Activated naive CD4-positive, alpha-beta T cell treated with anti-CD3 and anti-CD28 coated beads, Interleukin-2, amount 10 ng/mL, durations not matched to agents 7 days and 5 days (primary cell): ENCODE results near the gene POLR3A.

Experiments
- CTCF ChIA-PET: fragments of 350-600 bp; sonication (Branson Sonifier 250); formaldehyde crosslinking; loops from one replicate; lab custom pipeline; 2021; ENCODE audit warnings: antibody characterized with exemption; lab: Charles Lee
- DNase-seq: peaks from one replicate; pipeline ENCODE4 v3.0.0-alpha.2; 2020
- H3K27ac Mint-ChIP-seq: one replicate; pipeline ENCODE4 v1.8.0; 2021; ENCODE audit warnings: mild to moderate bottlenecking, moderate library complexity, mixed read lengths
- H3K27me3 Mint-ChIP-seq: one replicate; pipeline ENCODE4 v1.8.0; 2021; ENCODE audit warnings: mild to moderate bottlenecking, mixed read lengths
- H3K36me3 Mint-ChIP-seq: one replicate; pipeline ENCODE4 v1.8.0; 2021; ENCODE audit warnings: mixed read lengths
- H3K4me1 Mint-ChIP-seq: one replicate; pipeline ENCODE4 v1.8.0; 2021; ENCODE audit warnings: mixed read lengths
- H3K4me3 Mint-ChIP-seq: one replicate; pipeline ENCODE4 v1.8.0; 2021; ENCODE audit warnings: mild to moderate bottlenecking, moderate library complexity, mixed read lengths
- H3K9me3 Mint-ChIP-seq: one replicate; pipeline ENCODE4 v1.8.0; 2021; ENCODE audit warnings: mixed read lengths

POLR3A gene

GRCh38 chr10:78042058-78042751, 12.9 kb upstream of the POLR3A start:
- no peaks in the 10 kb centered on the region for H3K27me3 Mint-ChIP-seq
- peak overlapping the region; percentile 25 for H3K27ac Mint-ChIP-seq
- CTCF ChIA-PET: no interaction called here
- H3K36me3 Mint-ChIP-seq: peaks cover 42% of the 10 kb centered on the region
- peaks cover 48% of the 10 kb centered on the region for H3K4me1 Mint-ChIP-seq
- H3K4me3 Mint-ChIP-seq: no peak overlapping the region
- DNase-seq: no peak
- H3K9me3 Mint-ChIP-seq: no peaks in the 10 kb centered on the region

DNA sequence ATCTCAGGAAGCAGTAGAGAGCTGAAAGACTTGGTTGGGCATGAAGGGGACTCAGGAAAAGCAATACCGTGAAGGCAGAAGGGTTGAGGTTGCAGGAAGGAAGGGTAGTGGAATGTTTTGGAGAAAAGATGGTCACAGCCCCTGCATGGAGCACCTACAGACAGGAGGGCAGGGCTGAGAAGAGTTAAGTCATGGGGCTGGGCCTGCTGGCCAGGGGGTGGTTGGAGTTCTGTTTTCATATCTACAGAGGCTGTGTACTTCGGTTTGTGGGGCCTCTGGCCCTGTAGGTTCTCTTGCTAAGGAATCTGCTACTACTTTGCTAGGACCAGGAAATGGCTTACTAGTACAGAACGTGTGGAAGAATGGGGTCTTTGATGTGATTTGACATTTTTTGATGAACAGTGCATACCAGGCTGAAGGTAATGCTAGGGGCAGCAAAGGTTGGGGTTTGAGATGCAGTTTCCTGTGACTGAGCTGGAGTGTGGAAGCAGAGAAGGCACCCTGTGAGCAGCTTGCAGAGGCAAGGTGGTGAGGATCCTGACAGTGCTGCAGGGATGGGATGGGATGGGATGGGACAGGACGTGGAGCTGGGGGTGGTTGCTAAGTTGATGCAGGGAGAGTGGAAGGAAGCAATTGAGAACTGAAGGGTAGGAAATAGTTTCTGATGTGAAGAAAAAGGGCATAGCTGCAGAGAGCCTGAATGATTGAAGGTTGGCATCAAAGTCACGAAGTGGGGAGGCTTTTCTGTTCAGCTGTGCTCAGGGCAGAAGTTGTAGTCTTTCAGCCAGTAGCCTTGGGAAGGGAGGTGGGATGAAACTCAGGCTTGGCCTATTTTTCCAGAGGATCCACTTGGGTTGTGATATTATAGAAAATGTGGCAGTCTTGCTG, 12.1 kb upstream of the POLR3A start:
- CTCF ChIA-PET: interaction anchor here (0.6 kb wide), 1 partner anchor 8 kb away, joined by 3 read pairs; no protein-coding TSS in a partner anchor
- Mint-ChIP-seq H3K9me3 (no peaks in the 10 kb centered on the region), H3K4me1 (peaks cover 54% of the 10 kb centered on the region), H3K27me3 (no peaks in the 10 kb centered on the region), H3K36me3 (peaks cover 49% of the 10 kb centered on the region), H3K4me3 (no peak overlapping the region), H3K27ac (peak overlapping the region; percentile 39)
- DNase-seq: no peak

DNA sequence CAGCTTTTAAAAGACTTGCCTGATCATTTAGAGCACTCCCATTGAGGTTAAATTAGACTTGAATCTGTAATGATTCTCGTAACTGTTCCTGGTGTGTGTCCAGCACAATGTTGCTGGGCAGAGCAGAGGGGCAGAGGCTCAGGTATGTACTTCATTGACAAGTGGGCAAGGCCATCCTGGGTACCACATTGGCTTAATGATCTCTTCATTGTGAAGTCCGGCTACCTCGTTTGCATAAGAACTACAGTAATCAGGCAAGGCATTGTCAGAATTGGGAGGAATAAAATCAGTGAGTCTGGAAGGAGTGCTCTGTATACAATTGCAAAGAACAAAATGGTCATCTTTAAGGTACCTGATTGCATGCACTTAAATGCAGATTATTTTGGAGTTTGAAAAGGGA, 10.4 kb upstream of the POLR3A start:
- no peak overlapping the region for H3K4me3 Mint-ChIP-seq
- H3K4me1 Mint-ChIP-seq: peaks cover 65% of the 10 kb centered on the region
- H3K9me3 Mint-ChIP-seq: no peaks in the 10 kb centered on the region
- no peaks in the 10 kb centered on the region for H3K27me3 Mint-ChIP-seq
- H3K27ac Mint-ChIP-seq: no peak overlapping the region
- CTCF ChIA-PET: interaction anchor here (1.7 kb wide), 1 partner anchor 8 kb away, joined by 4 read pairs; no protein-coding TSS in a partner anchor
- peaks cover 65% of the 10 kb centered on the region for H3K36me3 Mint-ChIP-seq
- no peak for DNase-seq

DNA sequence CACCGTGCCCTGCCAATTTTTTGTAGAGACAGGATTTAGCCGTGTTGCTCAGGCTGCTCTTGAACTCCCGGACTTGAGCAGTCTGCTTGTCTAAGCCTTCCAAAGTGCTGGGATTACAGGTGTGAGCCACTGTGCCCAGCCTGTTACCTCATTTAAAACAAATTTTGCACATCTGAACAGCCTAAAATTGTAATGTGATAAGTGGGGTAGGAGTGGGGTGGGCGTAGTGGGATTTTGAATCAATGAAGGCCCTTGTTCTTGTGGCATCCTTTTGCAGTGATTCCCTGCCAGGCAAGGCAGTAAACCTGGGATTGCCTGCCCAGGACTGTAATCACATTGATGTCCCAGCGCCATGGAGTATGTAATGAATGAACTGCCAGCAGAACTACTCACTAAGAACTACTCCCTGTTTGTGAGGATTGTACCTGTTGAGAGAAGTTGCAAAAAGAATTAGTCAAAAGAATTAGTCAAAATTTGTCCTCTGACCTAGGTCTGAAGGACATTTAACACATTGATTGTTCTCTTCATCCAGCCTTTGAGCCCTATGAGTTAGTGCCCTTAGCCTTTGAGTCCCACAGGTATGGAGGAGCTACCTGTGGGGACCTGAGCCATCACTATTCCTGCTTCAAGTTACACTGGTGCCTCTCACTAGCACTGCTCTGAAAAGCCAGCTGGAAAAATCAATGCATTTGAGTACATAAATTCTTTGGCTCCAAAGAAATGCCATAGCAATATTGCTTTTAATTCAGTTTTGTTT, 9.7 kb upstream of the POLR3A start:
- DNase-seq: no peak
- Mint-ChIP-seq H3K4me3 (no peak overlapping the region), H3K9me3 (no peaks in the 10 kb centered on the region), H3K27ac (no peak overlapping the region), H3K36me3 (peaks cover 70% of the 10 kb centered on the region), H3K4me1 (peaks cover 63% of the 10 kb centered on the region), H3K27me3 (no peaks in the 10 kb centered on the region)
- CTCF ChIA-PET: interaction anchor here (1.7 kb wide), 1 partner anchor 8 kb away, joined by 4 read pairs; no protein-coding TSS in a partner anchor

DNA sequence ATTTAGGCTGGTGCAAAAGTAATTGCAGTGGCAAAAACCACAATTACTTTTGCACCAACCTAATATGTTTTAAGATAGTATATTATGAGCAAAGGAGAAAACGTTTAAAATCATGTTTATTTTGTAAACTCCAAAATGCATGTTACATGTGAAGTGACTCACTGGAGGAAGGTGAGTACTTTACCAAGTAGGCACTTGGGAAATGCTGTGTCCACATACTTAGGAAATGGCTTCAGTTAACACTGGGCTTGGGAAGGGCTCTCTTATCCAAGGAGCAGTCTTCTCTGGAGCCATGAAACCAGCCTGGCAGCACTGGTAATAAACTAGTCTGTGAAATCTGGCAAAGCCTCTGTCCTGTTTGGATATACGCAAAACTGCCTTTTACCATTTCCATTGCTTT, 8.8 kb upstream of the POLR3A start:
- peaks cover 70% of the 10 kb centered on the region for H3K36me3 Mint-ChIP-seq

DNA sequence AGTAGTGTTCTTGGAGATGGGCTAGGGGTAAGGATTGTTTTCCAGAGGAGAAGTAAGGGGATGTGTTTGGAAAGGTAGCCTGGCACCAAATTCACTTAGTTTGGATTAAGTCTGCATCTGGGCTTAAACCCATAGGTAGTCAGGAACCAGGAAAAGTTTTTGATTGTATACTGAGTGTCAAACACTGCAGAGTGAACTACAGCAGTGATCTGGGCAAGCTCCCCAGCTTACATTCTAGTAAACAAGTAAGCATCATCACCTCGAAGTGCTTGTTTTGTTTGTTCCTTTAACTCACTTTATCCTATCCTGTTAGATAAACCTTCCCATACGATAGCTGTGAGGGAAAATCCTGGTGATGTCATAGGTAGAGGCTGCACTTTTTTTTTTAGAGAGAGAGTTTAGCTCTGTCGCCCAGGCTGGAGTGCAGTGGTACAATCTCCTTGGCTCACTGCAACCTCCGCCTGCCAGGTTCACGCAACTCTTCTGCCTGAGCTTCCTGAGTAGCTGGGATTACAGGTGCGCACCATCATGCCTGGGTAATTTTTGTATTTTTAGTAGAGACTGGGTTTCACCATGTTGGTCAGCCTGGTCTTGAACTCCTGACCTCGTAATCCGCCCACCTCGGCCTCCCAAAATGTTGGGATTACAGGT, 6.7 kb upstream of the POLR3A start:
- CTCF ChIA-PET: interaction anchor here (2.3 kb wide), 1 partner anchor 11 kb away, joined by 15 read pairs; no protein-coding TSS in a partner anchor
- Mint-ChIP-seq H3K36me3 (peaks cover 57% of the 10 kb centered on the region), H3K27me3 (no peaks in the 10 kb centered on the region), H3K9me3 (no peaks in the 10 kb centered on the region), H3K4me1 (peaks cover 57% of the 10 kb centered on the region), H3K4me3 (peak overlapping the region; percentile 82), H3K27ac (peak overlapping the region; percentile 5)
- no peak for DNase-seq

More for the DNA sequence above, 8.8 kb upstream of the POLR3A start:
- H3K4me1 Mint-ChIP-seq: peaks cover 62% of the 10 kb centered on the region
- no peaks in the 10 kb centered on the region for H3K9me3 Mint-ChIP-seq
- CTCF ChIA-PET: interaction anchor here (1.7 kb wide), 1 partner anchor 9 kb away, joined by 4 read pairs; no protein-coding TSS in a partner anchor
- no peak overlapping the region for H3K27ac Mint-ChIP-seq
- no peaks in the 10 kb centered on the region for H3K27me3 Mint-ChIP-seq
- DNase-seq: no peak
- H3K4me3 Mint-ChIP-seq: no peak overlapping the region

DNA sequence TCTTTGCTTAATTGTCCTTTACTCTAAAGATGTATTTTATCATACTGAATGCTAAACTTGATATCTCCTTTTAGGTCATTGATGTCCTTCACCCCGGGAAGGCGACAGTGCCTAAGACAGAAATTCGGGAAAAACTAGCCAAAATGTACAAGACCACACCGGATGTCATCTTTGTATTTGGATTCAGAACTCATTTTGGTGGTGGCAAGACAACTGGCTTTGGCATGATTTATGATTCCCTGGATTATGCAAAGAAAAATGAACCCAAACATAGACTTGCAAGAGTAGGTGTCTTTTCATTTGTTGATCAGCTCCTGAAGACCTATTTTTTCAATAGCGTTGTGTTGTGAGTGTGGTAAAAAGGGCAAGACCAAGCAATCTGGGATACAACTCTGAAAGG, 6.1 kb upstream of the POLR3A start:
- Mint-ChIP-seq H3K4me3 (peak overlapping the region; percentile 82), H3K9me3 (no peaks in the 10 kb centered on the region), H3K4me1 (peaks cover 52% of the 10 kb centered on the region), H3K36me3 (peaks cover 51% of the 10 kb centered on the region), H3K27ac (peak overlapping the region; percentile 5), H3K27me3 (no peaks in the 10 kb centered on the region)
- DNase-seq: no peak
- CTCF ChIA-PET: interaction anchor here (2.3 kb wide), 1 partner anchor 11 kb away, joined by 15 read pairs; no protein-coding TSS in a partner anchor

DNA sequence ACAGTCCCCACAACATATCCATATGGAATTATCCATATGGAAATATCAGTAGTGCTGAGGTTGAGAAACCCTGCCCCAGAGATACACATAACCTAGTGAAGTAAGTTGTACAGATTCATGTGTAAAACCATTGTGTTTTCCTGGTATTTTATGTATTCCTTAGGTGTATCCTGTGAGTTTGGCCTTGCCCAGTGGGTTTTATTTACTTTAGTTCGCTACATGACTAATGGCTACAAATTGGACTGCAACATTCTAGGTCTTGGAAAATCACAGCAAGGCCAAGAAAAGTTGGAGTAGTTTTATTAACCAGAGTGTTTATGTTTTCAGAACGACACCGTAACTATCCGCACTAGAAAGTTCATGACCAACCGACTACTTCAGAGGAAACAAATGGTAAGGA, 5.7 kb upstream of the POLR3A start:
- DNase-seq: no peak
- CTCF ChIA-PET: no interaction called here
- Mint-ChIP-seq H3K27ac (peak overlapping the region; percentile 79), H3K27me3 (no peaks in the 10 kb centered on the region), H3K9me3 (no peaks in the 10 kb centered on the region), H3K36me3 (peaks cover 50% of the 10 kb centered on the region), H3K4me3 (peak overlapping the region; percentile 82), H3K4me1 (peaks cover 55% of the 10 kb centered on the region)

- Mint-ChIP-seq H3K4me3 (peak within 1 kb of the TSS; percentile 82), H3K27me3 (peaks cover 3% of the 10 kb centered on the region), H3K36me3 (peaks cover 42% of the 10 kb centered on the region), H3K4me1 (peaks cover 54% of the 10 kb centered on the region), H3K9me3 (no peaks in the 10 kb centered on the region), H3K27ac (peak within 1 kb of the TSS; percentile 79)
- DNase-seq: peak; percentile 96
- CTCF ChIA-PET: interaction anchor here (1.0 to 1.1 kb wide), 2 partner anchors 13 to 1162 kb away, joined by 3 read pairs; no protein-coding TSS in a partner anchor
These were observed 4.5 kb upstream of the POLR3A start, which contains the start of gene RPS24 for GRCh38 chr10:78033637-78034470. Gene RPS24, plus strand, starts transcription at chr10:78033863. Its CDS starts 39 bp downstream, at chr10:78033902.

- Mint-ChIP-seq H3K4me3 (peak overlapping the region; percentile 82), H3K27me3 (peaks cover 3% of the 10 kb centered on the region), H3K4me1 (peaks cover 56% of the 10 kb centered on the region), H3K36me3 (peaks cover 39% of the 10 kb centered on the region), H3K9me3 (no peaks in the 10 kb centered on the region), H3K27ac (peak overlapping the region; percentile 79)
- CTCF ChIA-PET: no interaction called here
- no peak for DNase-seq
These were observed 4.0 kb upstream of the POLR3A start for GRCh38 chr10:78033387-78033636.

- H3K4me3 Mint-ChIP-seq: peak overlapping the region; percentile 97
- peak overlapping the region; percentile 93 for H3K27ac Mint-ChIP-seq
- no peaks in the 10 kb centered on the region for H3K9me3 Mint-ChIP-seq
- peaks cover 33% of the 10 kb centered on the region for H3K4me1 Mint-ChIP-seq
- peak; percentile 52 for DNase-seq
- peaks cover 22% of the 10 kb centered on the region for H3K36me3 Mint-ChIP-seq
- CTCF ChIA-PET: interaction anchor here (0.6 to 1.5 kb wide), 2 partner anchors 15 to 20 kb away, joined by 3 read pairs; no protein-coding TSS in a partner anchor
- H3K27me3 Mint-ChIP-seq: peaks cover 3% of the 10 kb centered on the region
These were observed 662 bp downstream of the POLR3A start for GRCh38 chr10:78028438-78029268.

DNA sequence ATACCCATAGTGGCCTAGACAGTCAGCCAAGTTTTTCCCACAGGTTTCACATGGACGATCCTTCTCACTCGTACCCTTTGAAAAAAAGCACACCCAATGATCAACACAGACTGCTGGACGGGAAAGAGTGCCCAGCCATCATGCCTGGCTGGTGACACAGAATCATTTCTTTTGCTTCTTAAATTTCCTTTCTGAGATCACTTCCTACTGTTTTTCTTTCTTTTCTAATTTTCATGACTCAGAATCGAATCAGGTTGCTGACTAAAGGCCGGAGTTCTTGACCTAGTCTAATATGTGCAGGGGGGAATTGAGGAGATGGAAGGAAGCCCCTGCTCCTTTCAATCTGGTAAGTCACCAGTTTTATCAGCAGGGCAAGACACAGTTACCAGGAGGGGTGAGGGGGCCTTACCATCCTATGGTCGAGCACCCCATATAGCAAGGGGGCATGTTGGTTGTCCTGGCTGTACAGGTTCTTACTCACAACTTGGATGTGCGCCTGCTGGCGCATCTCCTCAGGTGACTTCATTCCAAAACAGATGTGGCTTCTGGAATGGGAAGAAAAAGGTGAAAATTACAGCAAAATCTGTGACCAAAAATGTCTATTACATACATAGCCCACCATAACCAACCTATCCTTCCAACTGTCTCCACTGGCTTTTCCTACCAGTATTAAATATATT, 3.5 kb downstream of the POLR3A start:
- H3K27ac Mint-ChIP-seq: no peak overlapping the region
- H3K9me3 Mint-ChIP-seq: no peaks in the 10 kb centered on the region
- no peak for DNase-seq
- peaks cover 34% of the 10 kb centered on the region for H3K36me3 Mint-ChIP-seq
- peaks cover 31% of the 10 kb centered on the region for H3K4me1 Mint-ChIP-seq
- CTCF ChIA-PET: no interaction called here
- no peak overlapping the region for H3K4me3 Mint-ChIP-seq
- peaks cover 3% of the 10 kb centered on the region for H3K27me3 Mint-ChIP-seq
